A549 (cell line): ENCODE results near the gene CRADD. TPM values are rescaled to one million over a fixed set of nuclear protein-coding genes. Genes with fewer than 3 reads are reported as not detected.

ENCODE experiments used
- ATAC-seq, 2 experiments: fragments of 200-7000 bp in 1 of 2; fragments of >200 bp in 1 of 2; cut with Nextera tagmentation in 1 of 2; cut with Tn5 transposase in 1 of 2; 3 replicates each; pipeline versions ENCODE4 v1.8.0 to v1.9.1; 2018 to 2020; ENCODE audit warnings: mild to moderate bottlenecking in 1 of 2, moderate library complexity in 1 of 2
- CTCF ChIA-PET: fragments of 300-600 bp; sonication (Branson Sonifier 250); formaldehyde crosslinking; extraction: SDS; loops from one replicate; lab custom pipeline; 2021; ENCODE audit warnings: antibody characterized with exemption, inconsistent platforms; lab: Yijun Ruan, JAX
- POLR2A ChIA-PET: fragments of 350-600 bp; formaldehyde crosslinking; extraction: SDS; loops from one replicate; lab custom pipeline; 2021; ENCODE audit warnings: antibody characterized with exemption, inconsistent platforms; lab: Yijun Ruan, JAX
- DNase-seq, 2 experiments: peaks; one replicate each; pipeline versions ENCODE4 v3.0.0 to v3.0.0-alpha.2; 2011 to 2016; ENCODE audit warnings: low read depth in 1 of 2, low spot score in 1 of 2
- FAIRE-seq: peaks from 2 replicates; lab custom pipeline; 2011; peaks lifted over from hg19 to GRCh38; lab: Jason Lieb, UNC
- H3K27ac ChIP-seq, 2 experiments: fragments of >200 bp; sonication (Bioruptor Twin); formaldehyde crosslinking; 3 replicates each; pipeline ENCODE4 v1.5.1; 2016 to 2017
- H3K4me1 ChIP-seq: fragments of >200 bp; sonication (Bioruptor Twin); formaldehyde crosslinking; 3 replicates; pipeline ENCODE4 v1.6.1; 2016
- H3K4me2 ChIP-seq: fragments of >200 bp; sonication (Bioruptor Twin); formaldehyde crosslinking; 3 replicates; pipeline ENCODE4 v1.6.1; 2016
- H3K4me3 ChIP-seq: fragments of >200 bp; sonication (Bioruptor Twin); formaldehyde crosslinking; 3 replicates; pipeline ENCODE4 v1.5.1; 2016
- H3K9me3 ChIP-seq: fragments of >200 bp; sonication (Bioruptor Twin); formaldehyde crosslinking; 3 replicates; pipeline ENCODE4 v1.6.1; 2016
- CEBPB ChIP-seq, 2 experiments: fragments of >200 bp in 1 of 2; sonication (Bioruptor Twin) in 1 of 2; formaldehyde crosslinking in 1 of 2; IDR thresholded peaks; 2 replicates each; pipeline ENCODE4 v1.6.1; 2012 to 2016
- CHD4 ChIP-seq: fragments of 200-600 bp; sonication (generic); IDR thresholded peaks from 2 replicates; pipeline ENCODE4 v1.6.1; 2016; ENCODE audit warnings: antibody characterized with exemption, mild to moderate bottlenecking, borderline replicate concordance
- EP300 ChIP-seq, 2 experiments: fragments of >200 bp; sonication (Bioruptor Twin); formaldehyde crosslinking; IDR thresholded peaks; 2 replicates in 1 of 2; 3 replicates in 1 of 2; pipeline ENCODE4 v1.6.1; 2016 to 2017
- ESRRA ChIP-seq: fragments of 150-350 bp; IDR thresholded peaks from 2 replicates; pipeline ENCODE4 v1.6.1; 2014; ENCODE audit warnings: mild to moderate bottlenecking, low read length, borderline replicate concordance
- FOSB ChIP-seq: fragments of 250-450 bp; sonication (Bioruptor Pico); IDR thresholded peaks from 2 replicates; pipeline ENCODE4 v1.5.0; 2020; ENCODE audit warnings: mild to moderate bottlenecking, moderate library complexity
- FOSL2 ChIP-seq, 2 experiments: fragments of 450-650 bp in 1 of 2; fragments of >200 bp in 1 of 2; sonication (Bioruptor Twin) in 1 of 2; formaldehyde crosslinking; IDR thresholded peaks; 2 replicates each; pipeline versions ENCODE4 v1.5.0 to v1.6.1; 2016 to 2020; ENCODE audit warnings: mild to moderate bottlenecking in 1 of 2, moderate library complexity in 1 of 2
- FOXS1 ChIP-seq: fragments of 250-450 bp; sonication (Bioruptor Pico); IDR thresholded peaks from 2 replicates; pipeline ENCODE4 v1.5.0; 2020; ENCODE audit warnings: mild to moderate bottlenecking, moderate library complexity
- GATA3 ChIP-seq: IDR thresholded peaks from 2 replicates; pipeline ENCODE4 v1.6.1; 2012; ENCODE audit warnings: borderline replicate concordance
- HEYL ChIP-seq: fragments of 250-450 bp; sonication (Bioruptor Pico); IDR thresholded peaks from 2 replicates; pipeline ENCODE4 v1.8.0; 2021; ENCODE audit warnings: mild to moderate bottlenecking, moderate library complexity
- HOXB13 ChIP-seq: fragments of 250-450 bp; sonication (Bioruptor Pico); IDR thresholded peaks from 2 replicates; pipeline ENCODE4 v1.5.0; 2020; ENCODE audit warnings: low read depth, mild to moderate bottlenecking, moderate library complexity
- JUN ChIP-seq, 2 experiments: fragments of >200 bp; sonication (Bioruptor Twin); formaldehyde crosslinking; IDR thresholded peaks; 2 replicates in 1 of 2; 3 replicates in 1 of 2; pipeline ENCODE4 v1.6.1; 2016 to 2017
- JUNB ChIP-seq: fragments of >200 bp; sonication (Bioruptor Twin); formaldehyde crosslinking; IDR thresholded peaks from 2 replicates; pipeline ENCODE4 v1.6.1; 2016
- KDM1A ChIP-seq: fragments of 200-600 bp; sonication (generic); IDR thresholded peaks from 2 replicates; pipeline ENCODE4 v1.6.1; 2016; ENCODE audit warnings: low read depth, mild to moderate bottlenecking
- MAFK ChIP-seq: fragments of 450-650 bp; IDR thresholded peaks from 2 replicates; pipeline ENCODE4 v1.6.1; 2014; ENCODE audit not compliant: partially characterized antibody
- POLR2AphosphoS2 ChIP-seq: conservative IDR thresholded peaks from 2 replicates; pipeline ENCODE4 v1.6.1; 2012; ENCODE audit warnings: low read length, improper control_type of control experiment, inconsistent platforms
- RAD21 ChIP-seq, 2 experiments: fragments of >200 bp in 1 of 2; sonication (Bioruptor Twin) in 1 of 2; formaldehyde crosslinking in 1 of 2; IDR thresholded peaks in 1 of 2; conservative IDR thresholded peaks in 1 of 2; 2 replicates in 1 of 2; 3 replicates in 1 of 2; pipeline ENCODE4 v1.6.1; 2012 to 2018; ENCODE audit warnings: inconsistent platforms in 1 of 2
- RARB ChIP-seq: fragments of 250-450 bp; sonication (Bioruptor Pico); IDR thresholded peaks from 2 replicates; pipeline ENCODE4 v1.8.0; 2021; ENCODE audit warnings: mild to moderate bottlenecking, moderate library complexity
- SMC3 ChIP-seq: fragments of >200 bp; sonication (Bioruptor Twin); formaldehyde crosslinking; IDR thresholded peaks from 3 replicates; pipeline ENCODE4 v1.6.1; 2018; ENCODE audit warnings: inconsistent platforms
- TFCP2L1 ChIP-seq: fragments of 250-450 bp; sonication (Bioruptor Pico); IDR thresholded peaks from 2 replicates; pipeline ENCODE4 v1.5.0; 2021; ENCODE audit warnings: mild to moderate bottlenecking
- TP53 ChIP-seq: fragments of 250-450 bp; sonication (Bioruptor Pico); IDR thresholded peaks from 2 replicates; pipeline ENCODE4 v1.5.0; 2021; ENCODE audit warnings: mild to moderate bottlenecking, moderate library complexity
- ZNF302 ChIP-seq: fragments of 250-450 bp; sonication (Bioruptor Pico); IDR thresholded peaks from 2 replicates; pipeline ENCODE4 v1.9.0; 2021; ENCODE audit warnings: inconsistent platforms, mild to moderate bottlenecking, moderate library complexity
- ZSCAN20 ChIP-seq: fragments of 250-450 bp; sonication (Bioruptor Pico); IDR thresholded peaks from 2 replicates; pipeline ENCODE4 v1.8.0; 2022; ENCODE audit warnings: mild to moderate bottlenecking, moderate library complexity
- WGBS: methylation state at CpG from one replicate; pipeline ENCODE4 v1.1.6; 2017; ENCODE audit errors: missing lambda C conversion rate; 5-methylcytosine and 5-hydroxymethylcytosine counted together
- polyA plus RNA-seq, 4 experiments: library from polyadenylated mRNA; depleted of rRNA in 3 of 4; stranded (reverse); fragments of >200 nt; fragmentation: RNase III in 1 of 4; extraction: RNeasy Plus Mini Kit Qiagen cat#74134 plus additional on column Dnase treatment in 1 of 4; gene quantifications; 2 replicates in 3 of 4; 3 replicates in 1 of 4; pipeline ENCODE4 v1.2.3, GENCODE V29; 2011 to 2017
- TF ChIP-seq, protein P1 (sequence below): IDR thresholded peaks from 2 replicates; pipeline ENCODE4 v1.6.1; 2012
- TF ChIP-seq, protein P2 (sequence below): fragments of 250-450 bp; sonication (Bioruptor Pico); IDR thresholded peaks from 2 replicates; pipeline ENCODE4 v1.5.0; 2020; ENCODE audit warnings: low read depth, mild to moderate bottlenecking, moderate library complexity
- TF ChIP-seq, protein P3 (sequence below): fragments of 450-650 bp; IDR thresholded peaks from 2 replicates; pipeline ENCODE4 v1.6.1; 2014; ENCODE audit warnings: antibody characterized with exemption
- TF ChIP-seq, protein P4 (sequence below): fragments of >200 bp; sonication (Bioruptor Twin); formaldehyde crosslinking; IDR thresholded peaks from 3 replicates; pipeline ENCODE4 v1.6.1; 2016
- TF ChIP-seq, protein P5 (sequence below): IDR thresholded peaks from 2 replicates; pipeline ENCODE4 v1.6.1; 2012
- TF ChIP-seq, protein P6 (sequence below): fragments of >200 bp; sonication (Bioruptor Twin); formaldehyde crosslinking; IDR thresholded peaks from 2 replicates; pipeline ENCODE4 v1.6.1; 2016

The CRADD gene
- polyA plus RNA-seq, 2 of the 4 experiments (the other 2 are of a cell fraction) = 13.2 to 23.0 TPM

DNA sequence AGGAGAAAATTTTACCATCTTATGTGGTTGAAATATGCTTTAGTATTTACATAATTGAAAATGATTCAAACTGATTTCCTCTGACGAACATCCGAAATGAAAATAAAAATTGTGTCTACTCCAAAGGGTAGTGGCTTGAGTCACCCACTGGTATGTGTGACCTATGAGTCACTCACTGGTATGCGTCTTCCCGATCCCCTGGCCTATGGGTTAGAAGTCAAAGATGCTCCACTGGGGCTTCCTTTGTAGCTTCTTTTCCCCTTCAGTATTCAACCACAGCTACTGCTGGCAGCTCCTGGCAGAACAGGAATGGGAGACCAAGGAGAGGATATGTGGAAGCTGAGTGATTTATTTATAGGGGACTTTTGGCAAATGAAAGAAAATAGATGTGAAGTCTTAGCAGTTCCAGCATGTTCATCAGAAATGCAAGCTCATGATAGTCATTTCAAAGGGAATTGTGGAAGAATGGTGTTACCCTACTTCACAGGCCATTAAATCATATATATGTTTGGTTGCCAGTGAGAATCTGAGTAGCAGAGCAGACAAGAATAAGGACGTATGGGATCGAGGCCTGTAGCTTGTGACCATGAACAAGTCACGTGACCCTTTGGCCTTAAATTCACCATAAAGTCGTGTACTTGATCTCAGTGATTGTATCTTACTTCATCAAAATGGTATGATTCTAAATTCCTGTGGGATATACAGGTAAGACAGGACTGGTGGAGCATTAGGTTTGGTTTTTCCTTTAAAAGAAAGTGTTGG, 108.3 kb downstream of the CRADD start:
- ChIA-PET POLR2A (interaction anchor here (0.5 to 2.5 kb wide), 10 partner anchors 17 to 973 kb away, joined by 3 to 11 read pairs (median 4); partner anchors contain the start of gene CRADD), CTCF (interaction anchor here (0.7 to 3.6 kb wide), 7 partner anchors 8 to 316 kb away, joined by 3 to 44 read pairs (median 6); no protein-coding TSS in a partner anchor)
- peak; percentile 86 to 96 for DNase-seq
- peak; percentile 98 for ATAC-seq
- peak; percentile 51 for FAIRE-seq
- Histone ChIP-seq H3K27ac (peak overlapping the region; percentile 84 to 89), H3K4me1 (peaks cover 52% of the 10 kb centered on the region), H3K9me3 (peaks cover 6% of the 10 kb centered on the region; the same call in 2 of the 3 replicates), H3K4me2 (peak overlapping the region; percentile 76), H3K4me3 (no peak overlapping the region; the same call in 2 of the 3 replicates)
- TF ChIP-seq, protein P1, sequence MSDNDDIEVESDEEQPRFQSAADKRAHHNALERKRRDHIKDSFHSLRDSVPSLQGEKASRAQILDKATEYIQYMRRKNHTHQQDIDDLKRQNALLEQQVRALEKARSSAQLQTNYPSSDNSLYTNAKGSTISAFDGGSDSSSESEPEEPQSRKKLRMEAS = peak; percentile 72; the same call in 1 of the 2 replicates
- TF ChIP-seq EP300 (IDR thresholded peaks at IDR 0.05) (peak; percentile 83 to 89; a peak in 4 of 5 replicates), CHD4 (no peak), ESRRA (peak; percentile 78), SMC3 (peak; percentile 47; the same call in 2 of the 3 replicates), HOXB13 (CRISPR knock-in tag) (peak; percentile 86; the same call in 1 of the 2 replicates), RAD21 (conservative IDR thresholded peaks at IDR 0.05 in 1 of 2, IDR thresholded peaks at IDR 0.05 in 1 of 2) (peak; percentile 34 to 58), MAFK (peak; percentile 56), GATA3 (peak; percentile 92), FOXS1 (0 out of 2 replicates have a peak, but pooled peaks have one; percentile 7), CEBPB (IDR thresholded peaks at IDR 0.05) (peak in 1 of 2 experiments; percentile 66; a peak in 1 of 4 replicates), JUN (IDR thresholded peaks at IDR 0.05) (peak; percentile 83 to 91), HEYL (CRISPR knock-in tag) (no peak), FOSB (no peak), ZNF302 (CRISPR knock-in tag) (0 out of 2 replicates have a peak, but pooled peaks have one; percentile 51), ZSCAN20 (CRISPR knock-in tag) (no peak), RARB (CRISPR knock-in tag) (0 out of 2 replicates have a peak, but pooled peaks have one; percentile 52), FOSL2 (IDR thresholded peaks at IDR 0.05) (peak; percentile 99), FOSL2 (CRISPR knock-in tag; IDR thresholded peaks at IDR 0.05) (peak; percentile 100), JUNB (peak; percentile 97), POLR2AphosphoS2 (no peak), KDM1A (no peak), TFCP2L1 (CRISPR knock-in tag) (0 out of 2 replicates have a peak, but pooled peaks have one; percentile 21), TP53 (CRISPR knock-in tag) (peak; percentile 14; the same call in 1 of the 2 replicates)
- TF ChIP-seq, protein P2, sequence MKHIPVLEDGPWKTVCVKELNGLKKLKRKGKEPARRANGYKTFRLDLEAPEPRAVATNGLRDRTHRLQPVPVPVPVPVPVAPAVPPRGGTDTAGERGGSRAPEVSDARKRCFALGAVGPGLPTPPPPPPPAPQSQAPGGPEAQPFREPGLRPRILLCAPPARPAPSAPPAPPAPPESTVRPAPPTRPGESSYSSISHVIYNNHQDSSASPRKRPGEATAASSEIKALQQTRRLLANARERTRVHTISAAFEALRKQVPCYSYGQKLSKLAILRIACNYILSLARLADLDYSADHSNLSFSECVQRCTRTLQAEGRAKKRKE (CRISPR knock-in tag) = peak; percentile 54
- TF ChIP-seq, protein P3, sequence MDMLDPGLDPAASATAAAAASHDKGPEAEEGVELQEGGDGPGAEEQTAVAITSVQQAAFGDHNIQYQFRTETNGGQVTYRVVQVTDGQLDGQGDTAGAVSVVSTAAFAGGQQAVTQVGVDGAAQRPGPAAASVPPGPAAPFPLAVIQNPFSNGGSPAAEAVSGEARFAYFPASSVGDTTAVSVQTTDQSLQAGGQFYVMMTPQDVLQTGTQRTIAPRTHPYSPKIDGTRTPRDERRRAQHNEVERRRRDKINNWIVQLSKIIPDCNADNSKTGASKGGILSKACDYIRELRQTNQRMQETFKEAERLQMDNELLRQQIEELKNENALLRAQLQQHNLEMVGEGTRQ = peak; percentile 93
- TF ChIP-seq, protein P4, sequence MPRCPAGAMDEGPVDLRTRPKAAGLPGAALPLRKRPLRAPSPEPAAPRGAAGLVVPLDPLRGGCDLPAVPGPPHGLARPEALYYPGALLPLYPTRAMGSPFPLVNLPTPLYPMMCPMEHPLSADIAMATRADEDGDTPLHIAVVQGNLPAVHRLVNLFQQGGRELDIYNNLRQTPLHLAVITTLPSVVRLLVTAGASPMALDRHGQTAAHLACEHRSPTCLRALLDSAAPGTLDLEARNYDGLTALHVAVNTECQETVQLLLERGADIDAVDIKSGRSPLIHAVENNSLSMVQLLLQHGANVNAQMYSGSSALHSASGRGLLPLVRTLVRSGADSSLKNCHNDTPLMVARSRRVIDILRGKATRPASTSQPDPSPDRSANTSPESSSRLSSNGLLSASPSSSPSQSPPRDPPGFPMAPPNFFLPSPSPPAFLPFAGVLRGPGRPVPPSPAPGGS = 0 out of 3 replicates have a peak, but pooled peaks have one; percentile 72
- TF ChIP-seq, protein P5, sequence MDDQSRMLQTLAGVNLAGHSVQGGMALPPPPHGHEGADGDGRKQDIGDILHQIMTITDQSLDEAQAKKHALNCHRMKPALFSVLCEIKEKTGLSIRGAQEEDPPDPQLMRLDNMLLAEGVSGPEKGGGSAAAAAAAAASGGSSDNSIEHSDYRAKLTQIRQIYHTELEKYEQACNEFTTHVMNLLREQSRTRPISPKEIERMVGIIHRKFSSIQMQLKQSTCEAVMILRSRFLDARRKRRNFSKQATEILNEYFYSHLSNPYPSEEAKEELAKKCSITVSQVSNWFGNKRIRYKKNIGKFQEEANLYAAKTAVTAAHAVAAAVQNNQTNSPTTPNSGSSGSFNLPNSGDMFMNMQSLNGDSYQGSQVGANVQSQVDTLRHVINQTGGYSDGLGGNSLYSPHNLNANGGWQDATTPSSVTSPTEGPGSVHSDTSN = peak; percentile 40; the same call in 1 of the 2 replicates
- TF ChIP-seq, protein P6, sequence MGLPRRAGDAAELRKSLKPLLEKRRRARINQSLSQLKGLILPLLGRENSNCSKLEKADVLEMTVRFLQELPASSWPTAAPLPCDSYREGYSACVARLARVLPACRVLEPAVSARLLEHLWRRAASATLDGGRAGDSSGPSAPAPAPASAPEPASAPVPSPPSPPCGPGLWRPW = 0 out of 2 replicates have a peak, but pooled peaks have one; percentile 19
- 8% methylated on average over 8 of the region's 8 CpGs for WGBS
